Activated CD4-positive, alpha-beta T cell treated with anti-CD3 and anti-CD28 coated beads, Interleukin-2, amount 50 U/mL, for 24 hours (primary cell): ENCODE measurements around the gene DPY30.

ENCODE experiments used
- DNase-seq, 2 donors: peaks; one replicate each; pipeline ENCODE4 v3.0.0-alpha.2; 2020; ENCODE audit warnings: low read depth in 1 of 2, low spot score in 1 of 2

Gene DPY30

DNA sequence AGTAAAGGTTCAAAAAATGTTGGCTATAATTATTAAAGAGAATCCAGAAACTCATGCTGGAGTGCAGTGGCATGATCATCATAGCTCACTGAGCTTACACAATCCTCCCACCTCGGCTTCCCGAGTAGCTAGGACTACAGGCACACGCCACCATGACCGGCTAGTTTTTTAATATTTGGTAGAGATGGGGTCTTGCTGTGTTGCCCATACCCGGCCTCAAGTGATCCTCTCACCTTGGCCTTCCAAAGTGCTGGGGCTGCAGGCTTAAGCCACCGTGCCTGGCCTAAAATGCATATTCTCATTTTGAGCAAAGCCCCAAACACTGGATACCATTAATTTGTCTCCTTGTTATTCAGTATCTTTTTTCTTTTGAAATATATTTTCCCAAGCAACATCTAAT is 61.2 kb downstream of the DPY30 start:
- no peak for DNase-seq
